CD14-positive monocyte (primary cell): Measurements from ENCODE around the gene NDUFA13. TPM values are rescaled to one million over a fixed set of nuclear protein-coding genes. Genes with fewer than 3 reads are reported as not detected.

ENCODE experiments used
- DNase-seq, 3 donors: peaks; one replicate each; pipeline ENCODE4 v3.0.0-alpha.2; 2011 to 2022
- H2AFZ ChIP-seq: 2 replicates; pipeline ENCODE4 v1.6.0; 2012; ENCODE audit warnings: mild to moderate bottlenecking, low read depth, low read length, inconsistent platforms; ENCODE audit not compliant: insufficient read depth, poor library complexity, severe bottlenecking
- H3K27ac ChIP-seq, 2 donors: 1 replicate in 1 of 2; 2 replicates in 1 of 2; pipeline ENCODE4 v1.5.1; 2012 to 2013; ENCODE audit warnings: low read length in 2 of 2, control low read depth in 1 of 2, inconsistent platforms in 1 of 2, low read depth in 1 of 2, mild to moderate bottlenecking in 1 of 2
- H3K27me3 ChIP-seq, 2 donors: one replicate each; pipeline versions ENCODE4 v1.6.0 to v1.6.1; 2011 to 2013; ENCODE audit warnings: low read length in 2 of 2; ENCODE audit not compliant: control insufficient read depth in 2 of 2, insufficient read depth in 2 of 2
- H3K36me3 ChIP-seq, 2 donors: replicated peaks in 1 of 2; 1 replicate in 1 of 2; 2 replicates in 1 of 2; pipeline versions ENCODE4 v1.5.1 to v1.6.1; 2012 to 2013; ENCODE audit warnings: low read length in 2 of 2, control low read depth in 1 of 2, inconsistent platforms in 1 of 2, mild to moderate bottlenecking in 1 of 2; ENCODE audit not compliant: insufficient read depth in 2 of 2, control insufficient read depth in 1 of 2
- H3K4me1 ChIP-seq, 2 donors: 1 replicate in 1 of 2; 2 replicates in 1 of 2; pipeline versions ENCODE4 v1.5.1 to v1.6.1; 2012 to 2013; ENCODE audit warnings: low read length in 2 of 2, control low read depth in 1 of 2, inconsistent platforms in 1 of 2, mild to moderate bottlenecking in 1 of 2, moderate library complexity in 1 of 2; ENCODE audit not compliant: insufficient read depth in 2 of 2, control insufficient read depth in 1 of 2
- H3K4me2 ChIP-seq: replicated peaks from 2 replicates; pipeline ENCODE3; 2012; ENCODE audit warnings: low read length, moderate library complexity, mild to moderate bottlenecking; ENCODE audit not compliant: poor library complexity, severe bottlenecking; ENCODE audit errors: extremely low read depth
- H3K4me3 ChIP-seq, 3 experiments: fragments of 200-600 bp in 1 of 3; sonication (generic) in 1 of 3; replicated peaks in 1 of 3; 1 replicate in 2 of 3; 2 replicates in 1 of 3; pipeline ENCODE4 v1.5.1; 2011 to 2013; ENCODE audit warnings: low read length in 3 of 3, mild to moderate bottlenecking in 3 of 3, control low read depth in 2 of 3, low read depth in 2 of 3, inconsistent platforms in 1 of 3, moderate library complexity in 1 of 3
- H3K79me2 ChIP-seq: 2 replicates; pipeline ENCODE4 v1.6.0; 2012; ENCODE audit warnings: mild to moderate bottlenecking, control low read depth, inconsistent platforms, low read length, moderate library complexity; ENCODE audit not compliant: insufficient read depth
- H3K9ac ChIP-seq: 2 replicates; pipeline ENCODE4 v1.6.0; 2017; ENCODE audit warnings: low read length, mild to moderate bottlenecking; ENCODE audit not compliant: insufficient read depth, poor library complexity, severe bottlenecking
- H3K9me3 ChIP-seq, 2 donors: replicated peaks in 1 of 2; 1 replicate in 1 of 2; 2 replicates in 1 of 2; pipeline versions ENCODE4 v1.5.1 to v1.6.1; 2012 to 2013; ENCODE audit warnings: low read length in 2 of 2, control low read depth in 1 of 2; ENCODE audit not compliant: control insufficient read depth in 1 of 2, insufficient read depth in 1 of 2
- H4K20me1 ChIP-seq: 2 replicates; pipeline ENCODE4 v1.6.0; 2012; ENCODE audit warnings: mild to moderate bottlenecking, low read length, control low read depth, moderate library complexity; ENCODE audit not compliant: insufficient read depth
- H3K27ac Mint-ChIP-seq, 7 donors: one replicate each; pipeline ENCODE4 v1.8.0; 2020; ENCODE audit warnings: mild to moderate bottlenecking in 7 of 7, mixed read lengths in 7 of 7, moderate library complexity in 6 of 7, inconsistent platforms in 2 of 7
- H3K27me3 Mint-ChIP-seq, 3 donors: one replicate each; pipeline ENCODE4 v1.8.0; 2021 to 2022; ENCODE audit warnings: low read depth in 3 of 3, mild to moderate bottlenecking in 3 of 3, mixed read lengths in 3 of 3, moderate library complexity in 3 of 3, inconsistent platforms in 1 of 3
- H3K36me3 Mint-ChIP-seq, 2 donors: one replicate each; pipeline ENCODE4 v1.8.0; 2020; ENCODE audit warnings: mixed read lengths in 2 of 2, inconsistent platforms in 1 of 2, mild to moderate bottlenecking in 1 of 2
- H3K4me1 Mint-ChIP-seq: one replicate; pipeline ENCODE4 v1.8.0; 2020; ENCODE audit warnings: mild to moderate bottlenecking, mixed read lengths
- H3K4me3 Mint-ChIP-seq, 2 donors: one replicate each; pipeline ENCODE4 v1.8.0; 2020; ENCODE audit warnings: mild to moderate bottlenecking in 2 of 2, mixed read lengths in 2 of 2, moderate library complexity in 1 of 2
- H3K9me3 Mint-ChIP-seq, 7 donors: one replicate each; pipeline ENCODE4 v1.8.0; 2020 to 2022; ENCODE audit warnings: mixed read lengths in 7 of 7, mild to moderate bottlenecking in 6 of 7, moderate library complexity in 6 of 7, inconsistent platforms in 2 of 7
- WGBS: methylation state at CpG from one replicate; pipeline ENCODE4 v1.1.5; 2013; ENCODE audit warnings: missing lambda C conversion rate; ENCODE audit not compliant: insufficient coverage; 5-methylcytosine and 5-hydroxymethylcytosine counted together
- intact Hi-C, 2 donors: fragments of 100-400 bp; cut with micrococcal nuclease; formaldehyde crosslinking; loops; one replicate each; pipeline versions ENCODE4 v1.15.0 to v1.15.1; 2023
- polyA plus RNA-seq, 3 donors: library from polyadenylated mRNA; depleted of rRNA in 1 of 3; unstranded in 2 of 3; stranded (reverse) in 1 of 3; fragments of 300-500 nt in 2 of 3; fragments of >200 nt in 1 of 3; fragmentation: Illumina TruSeq in 2 of 3; gene quantifications; 1 replicate in 2 of 3; 2 replicates in 1 of 3; pipeline ENCODE4 v1.2.3, GENCODE V29; 2012 to 2021
- TF ChIP-seq, protein P1 (sequence below): fragments of 200-600 bp; IDR thresholded peaks from one replicate; pipeline ENCODE4 v1.8.0; 2022; ENCODE audit warnings: antibody characterized with exemption, mild to moderate bottlenecking

The NDUFA13 gene
- polyA plus RNA-seq, 3 donors, result 86.7 to 433 (median 361) TPM

DNA sequence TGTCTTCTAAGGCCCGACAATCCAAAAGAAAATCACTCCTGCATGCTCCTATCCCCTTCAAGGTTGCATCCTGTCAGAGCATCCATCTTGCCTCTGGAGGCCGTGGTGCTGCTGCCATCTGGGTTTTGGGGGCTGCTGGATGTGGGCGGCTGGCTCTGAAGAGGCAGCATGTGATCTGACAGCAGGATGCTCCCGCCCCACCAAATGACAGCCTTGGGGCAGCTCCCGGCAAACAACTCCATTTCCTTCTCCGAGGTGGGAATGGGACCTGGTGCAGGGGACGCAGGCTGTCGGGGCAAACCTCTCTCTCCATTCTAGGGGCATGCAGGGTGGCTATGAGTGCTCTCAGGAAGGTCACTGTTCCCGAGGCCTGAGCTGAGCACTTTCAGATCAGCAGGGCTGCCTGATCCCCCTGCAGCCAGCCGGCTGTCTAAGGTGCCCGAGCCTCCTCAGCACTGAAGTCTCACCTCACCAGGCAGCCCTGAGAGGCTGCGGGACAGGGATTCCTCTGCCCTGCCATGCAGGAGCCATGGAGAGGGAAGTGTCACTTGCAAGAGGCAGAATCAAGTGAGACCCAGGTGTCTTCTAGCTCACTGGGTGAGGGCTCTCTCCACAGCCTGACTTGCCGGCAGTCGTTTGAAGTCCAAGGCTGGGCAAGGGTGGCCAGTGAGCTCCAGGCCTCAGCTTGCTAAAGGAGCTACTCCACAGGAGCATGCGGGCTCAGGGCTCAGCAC, 29.5 kb upstream of the NDUFA13 start:
- no peak for DNase-seq
- Histone ChIP-seq H2AFZ (no peak overlapping the region), H3K79me2 (peaks cover 86% of the 10 kb centered on the region), H3K36me3 (peaks cover 17 to 47% of the 10 kb centered on the region in 2 donors), H3K9ac (no peak overlapping the region), H3K4me1 (peaks cover 23 to 32% of the 10 kb centered on the region in 2 donors), H3K4me3 (no peak overlapping the region), H3K27me3 (no peaks in the 10 kb centered on the region), H4K20me1 (peaks cover 40% of the 10 kb centered on the region), H3K27ac (peak overlapping the region in 1 of 2 donors; percentile 94), H3K4me2 (no peak overlapping the region), H3K9me3 (no peaks in the 10 kb centered on the region)
- Mint-ChIP-seq H3K9me3 (no peaks in the 10 kb centered on the region), H3K4me1 (peaks cover 39% of the 10 kb centered on the region), H3K27ac (peak overlapping the region in 4 of 7 donors; percentile 20 to 74 (median 48)), H3K36me3 (peaks cover 19 to 48% of the 10 kb centered on the region in 2 donors), H3K27me3 (peaks cover 0 to 4% (median 0%) of the 10 kb centered on the region in 3 donors), H3K4me3 (no peak overlapping the region)
- intact Hi-C loops, result loop anchor here in 1 of 2 donors (5.0 kb wide), 1 partner anchor 79 kb away; the partner anchor contains the start of gene GATAD2A
- TF ChIP-seq, protein P1, sequence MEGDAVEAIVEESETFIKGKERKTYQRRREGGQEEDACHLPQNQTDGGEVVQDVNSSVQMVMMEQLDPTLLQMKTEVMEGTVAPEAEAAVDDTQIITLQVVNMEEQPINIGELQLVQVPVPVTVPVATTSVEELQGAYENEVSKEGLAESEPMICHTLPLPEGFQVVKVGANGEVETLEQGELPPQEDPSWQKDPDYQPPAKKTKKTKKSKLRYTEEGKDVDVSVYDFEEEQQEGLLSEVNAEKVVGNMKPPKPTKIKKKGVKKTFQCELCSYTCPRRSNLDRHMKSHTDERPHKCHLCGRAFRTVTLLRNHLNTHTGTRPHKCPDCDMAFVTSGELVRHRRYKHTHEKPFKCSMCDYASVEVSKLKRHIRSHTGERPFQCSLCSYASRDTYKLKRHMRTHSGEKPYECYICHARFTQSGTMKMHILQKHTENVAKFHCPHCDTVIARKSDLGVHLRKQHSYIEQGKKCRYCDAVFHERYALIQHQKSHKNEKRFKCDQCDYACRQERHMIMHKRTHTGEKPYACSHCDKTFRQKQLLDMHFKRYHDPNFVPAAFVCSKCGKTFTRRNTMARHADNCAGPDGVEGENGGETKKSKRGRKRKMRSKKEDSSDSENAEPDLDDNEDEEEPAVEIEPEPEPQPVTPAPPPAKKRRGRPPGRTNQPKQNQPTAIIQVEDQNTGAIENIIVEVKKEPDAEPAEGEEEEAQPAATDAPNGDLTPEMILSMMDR, result no peak
- WGBS, result 95% methylated on average over 10 of the region's 15 CpGs

DNA sequence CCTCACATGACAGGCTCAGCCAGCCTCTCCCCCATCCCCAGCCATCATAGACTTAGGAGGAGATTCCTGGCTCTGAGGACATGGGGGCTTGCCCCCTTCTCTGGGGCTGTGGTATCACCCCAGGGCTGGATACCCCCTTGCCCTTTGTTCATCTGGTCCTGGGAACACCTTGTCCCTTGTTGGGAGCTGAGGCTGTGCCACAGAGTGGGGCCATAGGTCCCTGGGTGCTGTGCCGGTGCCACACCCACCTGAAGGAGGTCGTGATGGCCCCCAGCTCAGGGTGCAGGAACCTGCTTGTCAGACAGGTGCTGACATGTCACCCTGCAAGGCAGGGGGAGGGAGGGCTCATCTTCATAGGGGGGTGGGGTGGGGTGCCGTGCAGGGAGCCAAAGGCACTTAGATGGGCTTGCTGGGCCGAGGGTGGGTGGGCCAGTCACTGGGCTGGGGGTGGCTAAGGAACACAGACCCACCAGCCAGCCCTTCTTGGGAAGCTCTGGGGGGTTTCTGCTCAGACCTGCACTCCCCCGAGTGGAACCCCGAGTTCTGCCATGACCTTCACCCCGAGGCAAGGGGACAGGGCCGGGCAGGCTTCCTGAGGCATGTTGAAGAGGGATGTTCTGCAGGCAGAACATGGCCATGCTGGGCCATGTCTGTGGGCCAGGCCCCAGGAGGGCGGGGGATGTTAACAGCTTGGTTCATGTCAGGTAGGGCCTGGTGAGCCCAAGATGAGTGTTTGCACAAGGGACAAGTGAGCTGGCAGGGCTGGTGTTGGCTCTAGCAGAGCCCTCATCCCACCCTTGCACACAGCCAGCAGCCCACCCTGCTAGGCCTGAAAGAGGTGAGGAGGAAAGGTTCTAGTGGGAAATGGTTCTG, 28.7 kb upstream of the NDUFA13 start:
- Histone ChIP-seq H3K79me2 (peaks cover 86% of the 10 kb centered on the region), H3K4me2 (no peak overlapping the region)

More for the DNA sequence above, 28.7 kb upstream of the NDUFA13 start:
- no peaks in the 10 kb centered on the region for H3K9me3 Mint-ChIP-seq
- peak overlapping the region; percentile 87 to 94 for H3K27ac ChIP-seq
- H3K4me3 Mint-ChIP-seq, result no peak overlapping the region
- H3K27ac Mint-ChIP-seq, result peak overlapping the region; percentile 84 to 97 (median 95)
- WGBS, result 90% methylated on average over 7 of the region's 9 CpGs
- peaks cover 20 to 49% of the 10 kb centered on the region in 2 donors for H3K36me3 Mint-ChIP-seq
- peaks cover 39% of the 10 kb centered on the region for H3K4me1 Mint-ChIP-seq
- no peak for DNase-seq
- TF ChIP-seq, protein P1, result no peak
- no peaks in the 10 kb centered on the region for H3K9me3 ChIP-seq
- intact Hi-C loops, result loop anchor here in 1 of 2 donors (5.0 kb wide), 1 partner anchor 80 kb away; the partner anchor contains the start of gene GATAD2A
- no peak overlapping the region for H2AFZ ChIP-seq
- no peak overlapping the region for H3K9ac ChIP-seq
- peaks cover 0 to 4% (median 0%) of the 10 kb centered on the region in 3 donors for H3K27me3 Mint-ChIP-seq
- H3K4me1 ChIP-seq, result peaks cover 23 to 32% of the 10 kb centered on the region in 2 donors
- no peak overlapping the region for H3K4me3 ChIP-seq
- H3K27me3 ChIP-seq, result no peaks in the 10 kb centered on the region
- H4K20me1 ChIP-seq, result peaks cover 40% of the 10 kb centered on the region
- peaks cover 22 to 48% of the 10 kb centered on the region in 2 donors for H3K36me3 ChIP-seq
